Measurements from ENCODE around the gene ZNF789. TPM values are rescaled to one million over a fixed set of nuclear protein-coding genes. Genes with fewer than 3 reads are reported as not detected.

The ZNF789 gene
- total and polyA plus RNA-seq, 9 of the 15 experiments (the other 6 are each of a cell fraction or from before 2014, with no cell fraction given) = 6.1 to 57.0 (median 24.8) TPM

DNA sequence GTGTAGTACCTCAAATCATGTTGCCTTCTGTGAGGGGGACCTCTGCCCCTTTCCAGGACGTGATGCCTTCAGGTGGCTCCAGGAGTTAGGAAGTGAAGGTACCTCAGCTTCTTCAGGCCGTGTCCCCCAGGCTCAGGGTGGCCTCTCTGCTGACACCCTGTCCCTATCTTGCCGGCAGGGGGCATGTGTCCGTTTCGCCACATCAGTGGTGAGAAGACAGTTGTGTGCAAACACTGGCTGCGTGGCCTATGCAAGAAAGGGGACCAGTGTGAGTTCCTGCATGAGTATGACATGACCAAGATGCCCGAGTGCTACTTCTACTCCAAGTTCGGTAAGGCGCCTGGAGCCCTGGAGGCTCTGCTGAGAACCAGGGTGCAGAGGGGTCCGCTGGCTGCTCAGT is 24.7 kb upstream of the ZNF789 start:
- H2AFZ ChIP-seq (ENCODE audit: low read depth, low read length) = no peak overlapping the region
- H3K36me3 ChIP-seq (ENCODE audit: control insufficient read depth, insufficient read depth, low read length) = peaks cover 94% of the 10 kb centered on the region
- no peak overlapping the region for H3K4me2 ChIP-seq (ENCODE audit: insufficient read depth, low read length)
- no TSS peak for BruUV-seq (replicated peaks)
- CTCF ChIA-PET (ENCODE audit: low intra/inter-chr PET ratio) = no interaction called here
- 82% methylated on average over 10 of the region's 10 CpGs for WGBS (ENCODE audit: insufficient coverage, low coverage, missing lambda C conversion rate)
- intact Hi-C loops (cut with micrococcal nuclease) = no loop called here
- DNase-seq (ENCODE audit: extremely low read depth in 1 of 4, low spot score in 3 of 4) (peak in 2 of 4 experiments; percentile 42 to 51), ATAC-seq (peak; percentile 81), FAIRE-seq (peak; percentile 44)
- H3K27ac ChIP-seq (ENCODE audit: extremely low read depth, low read depth, low read length) = no peak overlapping the region
- H3K9me1 ChIP-seq (ENCODE audit: control insufficient read depth, insufficient read depth, low read length) = no peaks in the 10 kb centered on the region
- POLR2A ChIA-PET = interaction anchor here (0.8 kb wide), 1 partner anchor 8 kb away, joined by 4 read pairs; no protein-coding TSS in a partner anchor
- H3K9me3 ChIP-seq (replicated peaks; ENCODE audit: control insufficient read depth, insufficient read depth, low read depth, low read length) = 0 out of 2 replicates have a peak, but pooled peaks cover 2% of the 10 kb centered on the region
- no peak overlapping the region for H3K4me3 ChIP-seq
- H3K79me2 ChIP-seq (ENCODE audit: control insufficient read depth, insufficient read depth, low read length) = peaks cover 11% of the 10 kb centered on the region; the same call in 1 of the 3 replicates
- H4K20me1 ChIP-seq (replicated peaks; ENCODE audit: control insufficient read depth, insufficient read depth, low read length) = peaks cover 1% of the 10 kb centered on the region; the same call in 1 of the 2 replicates
- in situ Hi-C loops (cut with MboI) = no loop called here
- H3K9ac ChIP-seq (ENCODE audit: insufficient read depth in 1 of 2, low read depth in 2 of 2, low read length in 2 of 2) = 0 out of 4 replicates have a peak overlapping the region, but pooled peaks of 1 of the 2 experiments have one; percentile 40
- H3K4me1 ChIP-seq (replicated peaks in 1 of 2; ENCODE audit: control insufficient read depth in 2 of 2, insufficient read depth in 2 of 2, low read length in 2 of 2) = peaks cover 2 to 8% of the 10 kb centered on the region in 2 experiments; a peak in 3 of 5 replicates
- H3K27me3 ChIP-seq (ENCODE audit: control insufficient read depth in 2 of 2, insufficient read depth in 2 of 2, low read length in 2 of 2) = no peaks in the 10 kb centered on the region
- TF ChIP-seq, protein P1, sequence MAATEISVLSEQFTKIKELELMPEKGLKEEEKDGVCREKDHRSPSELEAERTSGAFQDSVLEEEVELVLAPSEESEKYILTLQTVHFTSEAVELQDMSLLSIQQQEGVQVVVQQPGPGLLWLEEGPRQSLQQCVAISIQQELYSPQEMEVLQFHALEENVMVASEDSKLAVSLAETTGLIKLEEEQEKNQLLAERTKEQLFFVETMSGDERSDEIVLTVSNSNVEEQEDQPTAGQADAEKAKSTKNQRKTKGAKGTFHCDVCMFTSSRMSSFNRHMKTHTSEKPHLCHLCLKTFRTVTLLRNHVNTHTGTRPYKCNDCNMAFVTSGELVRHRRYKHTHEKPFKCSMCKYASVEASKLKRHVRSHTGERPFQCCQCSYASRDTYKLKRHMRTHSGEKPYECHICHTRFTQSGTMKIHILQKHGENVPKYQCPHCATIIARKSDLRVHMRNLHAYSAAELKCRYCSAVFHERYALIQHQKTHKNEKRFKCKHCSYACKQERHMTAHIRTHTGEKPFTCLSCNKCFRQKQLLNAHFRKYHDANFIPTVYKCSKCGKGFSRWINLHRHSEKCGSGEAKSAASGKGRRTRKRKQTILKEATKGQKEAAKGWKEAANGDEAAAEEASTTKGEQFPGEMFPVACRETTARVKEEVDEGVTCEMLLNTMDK (IDR thresholded peaks at IDR 0.05; ENCODE audit: borderline replicate concordance, insufficient read depth, low read depth, low read length, poor library complexity, severe bottlenecking) = peak; percentile 38
- TF ChIP-seq ZNF707 (CRISPR knock-in tag; conservative IDR thresholded peaks at IDR 0.05) = no peak
- TF ChIP-seq CREB1 (IDR thresholded peaks at IDR 0.05) = no peak
- peak; percentile 35; the same call in 1 of the 2 replicates for TF ChIP-seq CREB1 (CRISPR knock-in tag; IDR thresholded peaks at IDR 0.05)
- no peak for TF ChIP-seq HCFC1 (IDR thresholded peaks at IDR 0.05; ENCODE audit: low read depth, low read length)
- TF ChIP-seq DACH1 (IDR thresholded peaks at IDR 0.05; ENCODE audit: partially characterized antibody) = no peak
- no peak for TF ChIP-seq POLR2A (conservative IDR thresholded peaks at IDR 0.05)
- no peak for TF ChIP-seq RREB1 (CRISPR knock-in tag; IDR thresholded peaks at IDR 0.05)
- peak; percentile 34; the same call in 1 of the 2 replicates for TF ChIP-seq SMC3 (conservative IDR thresholded peaks at IDR 0.05; ENCODE audit: insufficient read depth, low read depth, low read length)
- no peak for TF ChIP-seq NFE2L1 (tag; IDR thresholded peaks at IDR 0.05; ENCODE audit: borderline replicate concordance, low read depth)
- TF ChIP-seq PHF8 (IDR thresholded peaks at IDR 0.05; ENCODE audit: borderline replicate concordance, low read length) = no peak
- TF ChIP-seq, protein P2, sequence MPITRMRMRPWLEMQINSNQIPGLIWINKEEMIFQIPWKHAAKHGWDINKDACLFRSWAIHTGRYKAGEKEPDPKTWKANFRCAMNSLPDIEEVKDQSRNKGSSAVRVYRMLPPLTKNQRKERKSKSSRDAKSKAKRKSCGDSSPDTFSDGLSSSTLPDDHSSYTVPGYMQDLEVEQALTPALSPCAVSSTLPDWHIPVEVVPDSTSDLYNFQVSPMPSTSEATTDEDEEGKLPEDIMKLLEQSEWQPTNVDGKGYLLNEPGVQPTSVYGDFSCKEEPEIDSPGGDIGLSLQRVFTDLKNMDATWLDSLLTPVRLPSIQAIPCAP (CRISPR knock-in tag; IDR thresholded peaks at IDR 0.05; ENCODE audit: borderline replicate concordance) = no peak
- TF ChIP-seq ZNF561 (CRISPR knock-in tag; conservative IDR thresholded peaks at IDR 0.05) = no peak
- no peak for TF ChIP-seq ZNF140 (CRISPR knock-in tag; IDR thresholded peaks at IDR 0.05)

Measured in K562 (cell line).